Measurements from ENCODE around the gene DYTN. TPM values are rescaled to one million over a fixed set of nuclear protein-coding genes. Genes with fewer than 3 reads are reported as not detected.

Gene DYTN
- polyA plus RNA-seq, 1 of the 3 experiments (the other 2 are of a cell fraction) = not detected

GRCh38 chr2:206765242-206766056 is 47.3 kb upstream of the DYTN start, which contains the start of the genes FASTKD2 and MDH1B (continued):
- TF ChIP-seq NFIC (IDR thresholded peaks at IDR 0.05; ENCODE audit: borderline replicate concordance) (no peak), ZBTB33 (IDR thresholded peaks at IDR 0.05; ENCODE audit: borderline replicate concordance, low read depth) (peak; percentile 100), PBX3 (IDR thresholded peaks at IDR 0.05) (no peak), USF1 (IDR thresholded peaks at IDR 0.05; ENCODE audit: borderline replicate concordance, low read depth) (no peak), EP300 (IDR thresholded peaks at IDR 0.05; ENCODE audit: borderline replicate concordance in 1 of 2, low read depth in 1 of 2, low read length in 1 of 2) (no peak), JUND (IDR thresholded peaks at IDR 0.05) (no peak), FOXJ3 (CRISPR knock-in tag; IDR thresholded peaks at IDR 0.05) (no peak)

GRCh38 chr2:206764673-206765241 is 46.6 kb upstream of the DYTN start:
- 7% methylated on average over 14 of the region's 18 CpGs for WGBS (ENCODE audit: low lambda C conversion rate)
- Histone ChIP-seq H3K4me1 (ENCODE audit: control insufficient read depth in 1 of 2, insufficient read depth in 2 of 2, low read depth in 1 of 2, low read length in 1 of 2) (peaks cover 0 to 5% of the 10 kb centered on the region in 2 experiments; a peak in 2 of 4 replicates), H3K9me2 (no peaks in the 10 kb centered on the region), H3K4me3 (ENCODE audit: low read depth in 2 of 2, low read length in 1 of 2) (peak overlapping the region; percentile 73 to 92), H3F3A (replicated peaks; ENCODE audit: insufficient read depth) (no peaks in the 10 kb centered on the region), H3K27me3 (ENCODE audit: insufficient read depth) (no peaks in the 10 kb centered on the region), H3K4me2 (peak overlapping the region; percentile 82), H4K20me1 (ENCODE audit: insufficient read depth) (no peaks in the 10 kb centered on the region), H3K27ac (ENCODE audit: low read depth in 2 of 2, low read length in 1 of 2) (peak overlapping the region; percentile 80 to 93), H3K79me2 (ENCODE audit: insufficient read depth) (peaks cover 43% of the 10 kb centered on the region), H3K9ac (peak overlapping the region; percentile 79), H2AFZ (ENCODE audit: low read depth) (peak overlapping the region; percentile 99), H3K9me3 (no peaks in the 10 kb centered on the region), H3K36me3 (replicated peaks in 1 of 2; ENCODE audit: control insufficient read depth in 1 of 2, insufficient read depth in 2 of 2, low read length in 1 of 2) (peaks cover 21 to 25% of the 10 kb centered on the region in 2 experiments)
- DNase-seq = no peak
- CTCF ChIA-PET = interaction anchor here (1.0 to 2.5 kb wide), 7 partner anchors 9 to 213 kb away, joined by 3 to 11 read pairs (median 3); no protein-coding TSS in a partner anchor
- POLR2A ChIA-PET = interaction anchor here (0.8 kb wide), 3 partner anchors 9 to 109 kb away, joined by 3 to 5 read pairs (median 4); no protein-coding TSS in a partner anchor
- TF ChIP-seq SMC3 (IDR thresholded peaks at IDR 0.05; ENCODE audit: low read depth, low read length) = no peak
- TF ChIP-seq TAF1 (IDR thresholded peaks at IDR 0.05; ENCODE audit: borderline replicate concordance, low read depth, low read length) = 0 out of 2 replicates have a peak, but pooled peaks have one; percentile 40
- TF ChIP-seq FOXM1 (IDR thresholded peaks at IDR 0.05; ENCODE audit: low read depth) = no peak
- TF ChIP-seq FOSL2 (IDR thresholded peaks at IDR 0.05; ENCODE audit: borderline replicate concordance, low read depth) = 0 out of 2 replicates have a peak, but pooled peaks have one; percentile 23
- TF ChIP-seq RXRA (IDR thresholded peaks at IDR 0.05; ENCODE audit: borderline replicate concordance, low read depth) = no peak
- TF ChIP-seq JUND (IDR thresholded peaks at IDR 0.05) = no peak
- TF ChIP-seq MXI1 (IDR thresholded peaks at IDR 0.05; ENCODE audit: low read depth, low read length) = no peak
- TF ChIP-seq REST (IDR thresholded peaks at IDR 0.05; ENCODE audit: low read depth, low read length) = no peak
- no peak for TF ChIP-seq NRF1 (IDR thresholded peaks at IDR 0.05; ENCODE audit: low read depth, low read length)
- no peak for TF ChIP-seq EZH2phosphoT487 (IDR thresholded peaks at IDR 0.05; ENCODE audit: borderline replicate concordance, low read depth)
- TF ChIP-seq PBX3 (IDR thresholded peaks at IDR 0.05) = peak; percentile 32; the same call in 1 of the 2 replicates
- no peak for TF ChIP-seq RCOR1 (IDR thresholded peaks at IDR 0.05; ENCODE audit: low read length)
